Pulmonary artery endothelial cell (primary cell): ENCODE data around the gene GDF9. TPM values are rescaled to one million over a fixed set of nuclear protein-coding genes. Genes with fewer than 3 reads are reported as not detected.

ENCODE experiments used
- DNase-seq: peaks from one replicate; pipeline ENCODE4 v3.0.0-alpha.2; 2011; ENCODE audit warnings: low read depth, low spot score
- total RNA-seq: library from RNA; depleted of rRNA; stranded (reverse); fragments of >200 nt; gene quantifications from 2 replicates; pipeline ENCODE4 v1.2.3, GENCODE V29; 2014

The GDF9 gene
- total RNA-seq, 1 donor from 2014 or later: 0.13 TPM

DNA sequence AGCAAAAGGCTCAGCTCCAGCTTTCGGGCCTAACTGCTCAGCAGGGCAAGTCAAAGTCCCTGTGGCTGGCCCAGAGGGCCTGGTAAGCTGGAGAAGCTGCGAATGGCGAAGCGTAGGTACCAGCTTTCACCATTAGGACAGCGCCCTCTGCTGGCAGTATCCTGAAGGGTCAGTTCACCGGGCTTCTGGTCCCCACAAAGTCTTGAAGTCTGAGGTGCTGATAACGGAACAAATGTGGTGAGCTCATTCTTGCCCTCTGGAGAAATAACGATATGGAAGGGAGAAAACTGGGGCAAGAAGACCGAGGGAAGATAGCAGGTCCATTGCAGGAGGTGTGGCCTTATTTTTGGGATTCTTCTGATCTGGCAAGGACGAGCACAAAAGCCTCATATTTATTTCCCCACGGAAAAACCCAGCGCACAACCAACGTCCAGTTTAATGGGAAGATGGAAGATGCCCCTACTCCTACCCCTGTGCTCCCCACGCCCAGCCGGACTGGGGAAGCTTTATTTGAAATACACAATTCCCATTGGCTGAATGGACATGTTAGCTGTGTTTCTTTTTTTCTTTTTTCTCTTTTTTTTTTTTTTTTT lies 46.0 kb downstream of the GDF9 start:
- peak; percentile 69 for DNase-seq

DNA sequence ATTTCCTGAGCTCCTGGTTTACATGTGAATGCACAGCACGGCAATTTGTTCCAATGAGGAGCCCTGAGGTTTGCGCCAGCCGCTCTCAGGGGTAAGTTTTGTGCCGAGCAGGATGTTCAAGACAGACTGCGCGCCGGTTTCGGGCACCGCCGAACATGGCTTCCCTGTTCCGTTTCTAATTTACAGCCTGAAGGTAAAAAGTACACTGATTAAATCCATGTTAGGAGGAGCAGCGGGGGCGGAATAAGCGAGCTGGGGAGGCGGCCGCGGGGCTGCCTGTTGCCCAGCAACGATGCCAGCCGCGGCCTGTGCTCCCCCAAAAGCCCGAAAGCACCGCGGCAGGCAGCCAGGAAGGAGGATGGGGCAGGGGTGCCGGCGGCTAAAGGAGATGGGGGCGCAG lies 46.8 kb downstream of the GDF9 start:
- DNase-seq: no peak

DNA sequence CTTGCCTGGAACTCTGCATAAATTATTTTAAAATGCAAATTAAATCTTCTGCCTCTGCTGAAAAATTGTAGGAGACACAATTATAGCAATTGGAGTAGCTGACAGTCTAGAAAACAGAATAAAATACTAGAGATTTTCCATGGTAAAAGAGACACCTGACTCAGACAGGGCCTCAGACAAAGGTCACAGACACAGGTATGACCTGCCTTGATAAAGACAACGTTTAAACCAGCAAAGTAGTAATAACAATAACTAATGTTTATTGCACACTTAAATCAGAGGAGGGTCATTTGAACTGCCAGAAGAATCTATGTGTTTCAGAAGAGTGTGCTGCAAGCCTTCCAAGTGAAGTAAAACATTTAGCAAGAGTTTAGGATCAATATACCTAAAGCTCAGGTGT lies 49.3 kb downstream of the GDF9 start:
- DNase-seq: no peak

DNA sequence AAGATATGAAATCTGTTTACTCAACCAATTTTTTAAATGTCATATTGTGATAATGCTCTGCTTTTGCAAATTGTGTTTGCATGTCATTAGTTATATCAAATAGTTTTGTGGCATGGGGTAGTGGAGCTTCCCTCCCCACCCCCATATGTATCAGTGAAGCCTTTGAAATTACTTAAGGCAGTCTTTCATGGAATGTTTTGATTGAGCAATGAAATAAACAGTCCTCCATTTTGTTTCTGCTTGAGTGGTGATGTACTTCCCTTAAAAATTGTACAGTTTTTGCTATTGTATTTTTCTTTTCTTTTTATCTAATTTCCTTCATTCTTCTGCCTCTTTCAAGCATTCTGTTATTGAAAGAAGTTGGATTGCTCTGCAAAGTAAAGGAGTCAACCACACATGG lies 49.7 kb downstream of the GDF9 start:
- DNase-seq: no peak

DNA sequence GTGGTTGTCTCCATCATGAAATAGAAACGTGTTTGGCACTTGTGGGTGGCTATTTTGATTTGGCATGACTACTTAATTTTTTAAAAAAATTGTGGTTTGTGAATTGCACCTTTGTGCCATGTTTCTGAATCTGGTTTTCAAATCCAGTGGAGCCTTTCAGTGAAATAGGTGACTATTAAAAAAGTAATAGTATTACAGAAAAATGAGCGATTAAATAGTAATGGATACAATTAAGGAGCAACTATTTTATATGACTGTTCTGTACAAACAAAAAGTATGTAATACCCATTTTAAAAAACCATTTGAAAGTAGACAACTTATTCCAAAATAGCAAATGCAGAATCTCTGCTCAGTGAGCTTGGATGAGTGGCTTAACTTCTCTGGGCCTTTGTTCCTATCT lies 50.2 kb downstream of the GDF9 start:
- DNase-seq: no peak

DNA sequence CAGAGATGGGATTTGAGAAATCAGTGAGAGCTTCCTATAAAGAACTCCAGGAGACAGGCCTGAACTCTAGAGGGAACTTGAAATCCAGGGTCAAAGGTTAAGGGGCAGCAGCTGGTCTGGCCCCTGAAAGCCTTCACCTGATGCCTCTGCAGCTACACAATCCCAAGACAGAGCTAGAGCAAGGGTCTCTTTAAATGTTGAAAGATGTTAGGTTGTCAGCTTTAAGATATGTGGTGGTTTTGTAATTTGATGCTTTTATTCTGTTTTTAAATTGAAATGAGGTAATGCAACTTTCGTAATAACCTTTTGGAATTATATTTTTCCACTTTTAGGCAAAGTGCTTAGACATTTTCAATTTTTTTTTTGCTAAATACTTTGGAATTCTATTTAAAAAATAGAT lies 50.8 kb downstream of the GDF9 start:
- no peak for DNase-seq

DNA sequence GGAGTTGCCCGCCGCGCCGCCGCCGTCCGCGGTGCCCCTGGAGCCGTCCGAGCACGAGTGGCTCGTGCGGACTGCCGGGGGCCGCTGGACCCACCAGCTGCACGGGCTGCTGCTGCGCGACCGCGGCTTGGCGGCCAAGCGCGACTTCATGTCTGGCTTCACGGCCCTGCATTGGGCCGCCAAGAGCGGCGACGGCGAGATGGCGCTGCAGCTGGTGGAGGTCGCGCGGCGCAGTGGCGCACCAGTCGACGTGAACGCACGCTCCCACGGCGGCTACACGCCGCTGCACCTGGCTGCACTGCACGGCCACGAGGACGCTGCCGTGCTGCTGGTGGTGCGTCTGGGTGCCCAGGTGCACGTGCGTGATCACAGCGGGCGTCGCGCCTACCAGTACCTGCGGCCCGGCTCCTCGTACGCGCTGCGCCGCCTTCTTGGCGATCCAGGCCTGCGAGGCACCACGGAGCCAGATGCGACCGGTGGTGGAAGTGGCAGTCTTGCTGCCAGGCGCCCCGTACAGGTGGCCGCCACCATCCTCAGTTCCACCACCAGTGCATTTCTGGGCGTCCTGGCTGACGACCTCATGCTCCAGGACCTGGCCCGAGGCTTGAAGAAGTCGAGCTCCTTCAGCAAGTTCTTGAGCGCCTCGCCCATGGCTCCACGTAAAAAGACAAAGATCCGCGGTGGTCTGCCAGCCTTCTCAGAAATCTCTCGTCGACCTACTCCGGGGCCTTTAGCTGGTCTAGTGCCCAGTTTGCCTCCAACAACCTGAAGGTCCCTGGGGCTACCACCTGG lies 51.6 kb downstream of the GDF9 start:
- DNase-seq: no peak

DNA sequence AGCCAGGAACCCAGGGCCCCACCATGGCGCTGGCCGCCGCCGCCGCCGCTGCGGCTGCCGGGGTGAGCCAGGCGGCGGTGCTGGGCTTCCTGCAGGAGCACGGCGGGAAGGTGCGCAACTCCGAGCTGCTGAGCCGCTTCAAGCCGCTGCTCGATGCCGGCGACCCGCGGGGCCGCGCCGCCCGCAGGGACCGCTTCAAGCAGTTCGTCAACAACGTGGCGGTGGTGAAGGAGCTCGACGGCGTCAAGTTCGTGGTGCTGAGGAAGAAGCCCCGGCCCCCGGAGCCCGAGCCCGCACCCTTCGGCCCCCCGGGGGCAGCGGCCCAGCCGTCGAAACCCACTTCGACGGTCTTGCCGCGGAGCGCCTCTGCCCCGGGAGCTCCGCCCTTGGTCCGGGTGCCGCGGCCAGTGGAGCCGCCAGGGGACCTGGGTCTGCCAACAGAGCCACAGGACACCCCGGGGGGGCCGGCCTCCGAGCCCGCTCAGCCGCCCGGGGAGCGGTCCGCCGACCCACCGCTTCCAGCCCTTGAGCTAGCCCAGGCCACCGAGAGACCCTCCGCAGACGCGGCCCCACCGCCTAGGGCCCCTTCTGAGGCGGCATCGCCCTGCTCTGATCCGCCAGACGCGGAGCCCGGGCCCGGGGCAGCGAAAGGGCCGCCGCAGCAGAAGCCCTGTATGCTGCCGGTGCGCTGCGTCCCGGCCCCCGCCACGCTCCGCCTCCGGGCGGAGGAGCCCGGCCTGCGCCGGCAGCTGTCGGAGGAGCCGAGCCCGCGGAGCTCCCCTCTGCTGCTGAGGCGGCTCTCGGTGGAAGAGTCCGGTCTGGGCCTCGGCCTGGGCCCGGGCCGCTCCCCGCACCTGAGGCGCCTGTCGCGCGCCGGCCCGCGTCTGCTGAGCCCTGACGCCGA lies 52.4 kb downstream of the GDF9 start:
- no peak for DNase-seq

DNA sequence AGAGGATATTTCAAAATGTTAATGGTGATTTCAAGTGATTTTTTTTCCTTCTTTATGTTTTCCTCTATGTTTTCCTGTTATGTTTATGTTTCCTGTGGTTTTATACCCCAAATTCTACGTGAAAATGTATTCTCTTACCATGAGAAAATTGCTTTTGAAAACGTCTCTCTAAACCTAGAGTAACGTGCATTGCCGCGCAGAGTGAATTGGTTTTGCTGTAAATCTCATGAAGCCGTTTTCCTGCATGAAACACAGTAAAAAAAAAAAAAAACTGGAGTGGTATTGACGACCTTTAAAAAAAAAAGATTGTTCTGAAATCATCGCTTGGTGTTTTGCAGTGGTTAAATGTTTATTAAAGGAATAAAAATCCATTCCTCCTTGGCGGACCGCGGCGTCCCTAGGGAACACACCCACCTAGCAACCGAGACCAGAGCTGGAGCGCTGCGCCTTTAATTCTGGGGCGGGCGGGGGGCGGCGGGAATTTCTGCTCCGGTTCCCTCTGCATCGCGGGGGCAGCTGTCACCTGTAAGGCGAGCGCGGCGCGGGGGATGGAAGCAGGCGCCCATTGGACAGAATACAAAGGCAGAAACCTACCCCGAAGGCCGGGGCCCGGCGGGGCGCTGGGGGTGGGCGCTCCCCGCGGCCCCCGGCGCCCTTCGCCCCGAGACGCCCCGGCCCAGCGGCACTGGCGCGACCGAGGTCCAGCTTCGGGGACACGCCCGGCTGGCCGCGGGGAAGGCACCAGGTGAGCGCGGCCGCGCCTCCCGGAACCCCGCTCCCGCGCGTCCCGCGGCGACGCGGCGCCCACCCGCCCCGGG lies 53.3 kb downstream of the GDF9 start, which contains the start of gene SOWAHA:
Gene SOWAHA, plus strand, starts transcription at position 522 of the 818 bp plus-strand sequence. CDS start 320 bp downstream, outside the sequence.
- no peak for DNase-seq

DNA sequence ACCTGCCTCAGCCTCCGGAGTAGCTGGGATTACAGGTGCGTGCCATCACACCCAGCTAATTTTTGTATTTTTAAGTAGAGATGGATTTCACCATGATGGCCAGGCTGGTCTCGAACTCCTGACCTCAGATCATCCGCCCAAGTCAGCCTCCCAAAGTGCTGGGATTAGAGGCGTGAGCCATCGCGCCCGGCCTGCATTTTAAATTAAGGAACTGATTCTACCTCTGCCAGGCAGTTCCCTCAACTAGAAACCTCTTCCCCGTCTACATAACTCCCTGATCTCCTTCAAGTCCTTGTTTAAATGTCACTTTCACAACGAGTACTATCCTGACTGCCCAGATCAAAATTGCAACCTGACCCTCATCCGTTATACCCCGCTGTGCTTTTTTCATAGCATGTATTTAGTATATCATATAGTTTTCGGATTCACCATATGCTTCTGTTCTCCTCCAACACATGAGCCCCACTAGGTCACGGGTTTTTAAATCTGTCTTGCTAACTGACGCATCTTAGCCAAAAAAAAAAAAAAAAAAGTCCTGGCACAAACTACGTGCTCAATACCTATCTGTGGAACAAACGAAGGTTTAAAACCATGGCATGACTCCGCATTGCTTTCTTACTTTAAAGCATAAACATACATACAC lies 54.0 kb downstream of the GDF9 start:
- no peak for DNase-seq

Other genes with a start within 250 kb of the GDF9 start
- not detected in 2 replicates for gene IL13, start 208.3 kb downstream of the GDF9 start, total RNA-seq
- not detected in 2 replicates for gene IL4, start 192.5 kb downstream of the GDF9 start, total RNA-seq
- gene KIF3A, start 128.9 kb downstream of the GDF9 start, total RNA-seq: 8.2 and 12.3 TPM in 2 replicates
- 0.04 TPM in 1 of 2 replicates, not detected in the other for gene CCNI2, start 119.0 kb downstream of the GDF9 start, total RNA-seq
- 55.6 and 88.8 TPM in 2 replicates for gene SEPTIN8, start 89.2 kb downstream of the GDF9 start, total RNA-seq
- not detected in 2 replicates for gene SOWAHA, start 53.2 kb downstream of the GDF9 start, total RNA-seq
- 4.6 and 5.3 TPM in 2 replicates for gene SHROOM1, start 35.8 kb downstream of the GDF9 start, total RNA-seq
- gene UQCRQ, start 173 bp upstream of the GDF9 start, total RNA-seq: 76.3 and 96.2 TPM in 2 replicates
- 0.13 and 0.67 TPM in 2 replicates for gene LEAP2, start 7.2 kb upstream of the GDF9 start, total RNA-seq
- 32.3 and 32.4 TPM in 2 replicates for gene AFF4, start 97.2 kb upstream of the GDF9 start, total RNA-seq
- gene ZCCHC10, start 160.1 kb upstream of the GDF9 start, total RNA-seq: 14.7 and 21.8 TPM in 2 replicates
- gene HSPA4, start 185.5 kb upstream of the GDF9 start, total RNA-seq: 120 and 163 TPM in 2 replicates